ENCODE data around the gene FOLR1.

Gene FOLR1

GRCh38 chr11:72245263-72245816 is 53.4 kb downstream of the FOLR1 start:
- no peak for TF ChIP-seq CTCF (IDR thresholded peaks at IDR 0.05; ENCODE audit: control insufficient read depth, insufficient read depth, low read depth, low read length, missing control alignments)
- no peak for DNase-seq (ENCODE audit: low read depth)

More at GRCh38 chr11:72245263-72245816, 53.4 kb downstream of the FOLR1 start:
- no peak overlapping the region for H3K4me3 ChIP-seq (ENCODE audit: control insufficient read depth, low read depth, low read length)

All from AG09309 (cell line).